Skeletal muscle satellite cell (primary cell): Measurements from ENCODE around the gene PITHD1.
A peak's percentile ranks its signal among the peaks of the same experiment; 100 is the strongest.
"Not testable (repeated sequence)": the region's sequence is repeated elsewhere in the genome, so short reads cannot be mapped to it uniquely, and the experiment has no call there.

Source experiments
- H3K27me3 ChIP-seq: 2 replicates; pipeline ENCODE4 v1.7.0; 2013; ENCODE audit warnings: low read length; ENCODE audit not compliant: control insufficient read depth, insufficient read depth
- H3K36me3 ChIP-seq: 2 replicates; pipeline ENCODE4 v1.7.0; 2013; ENCODE audit warnings: mild to moderate bottlenecking, control low read depth, low read length; ENCODE audit not compliant: insufficient read depth
- H3K4me1 ChIP-seq: 2 replicates; pipeline ENCODE4 v1.7.0; 2013; ENCODE audit warnings: low read length; ENCODE audit not compliant: control insufficient read depth, insufficient read depth
- H3K4me2 ChIP-seq: 2 replicates; pipeline ENCODE4 v1.7.0; 2013; ENCODE audit warnings: mild to moderate bottlenecking, low read length
- H3K4me3 ChIP-seq: 2 replicates; pipeline ENCODE4 v1.7.0; 2013; ENCODE audit warnings: low read length
- H3K9ac ChIP-seq: 2 replicates; pipeline ENCODE4 v1.7.0; 2013; ENCODE audit warnings: mild to moderate bottlenecking, low read depth, low read length, moderate library complexity
- H3K9me3 ChIP-seq: replicated peaks from 2 replicates; pipeline ENCODE4 v1.7.0; 2013; ENCODE audit warnings: mild to moderate bottlenecking, control low read depth, low read length

PITHD1 gene

GRCh38 chr1:23793861-23794731, 15.9 kb downstream of the PITHD1 start:
- no peaks in the 10 kb centered on the region for H3K27me3 ChIP-seq
- H3K9ac ChIP-seq = no peak overlapping the region
- peaks cover 52% of the 10 kb centered on the region for H3K36me3 ChIP-seq
- peaks cover 33% of the 10 kb centered on the region for H3K4me1 ChIP-seq
- H3K9me3 ChIP-seq = no peaks in the 10 kb centered on the region
- H3K4me2 ChIP-seq = no peak overlapping the region
- H3K4me3 ChIP-seq = no peak overlapping the region

DNA sequence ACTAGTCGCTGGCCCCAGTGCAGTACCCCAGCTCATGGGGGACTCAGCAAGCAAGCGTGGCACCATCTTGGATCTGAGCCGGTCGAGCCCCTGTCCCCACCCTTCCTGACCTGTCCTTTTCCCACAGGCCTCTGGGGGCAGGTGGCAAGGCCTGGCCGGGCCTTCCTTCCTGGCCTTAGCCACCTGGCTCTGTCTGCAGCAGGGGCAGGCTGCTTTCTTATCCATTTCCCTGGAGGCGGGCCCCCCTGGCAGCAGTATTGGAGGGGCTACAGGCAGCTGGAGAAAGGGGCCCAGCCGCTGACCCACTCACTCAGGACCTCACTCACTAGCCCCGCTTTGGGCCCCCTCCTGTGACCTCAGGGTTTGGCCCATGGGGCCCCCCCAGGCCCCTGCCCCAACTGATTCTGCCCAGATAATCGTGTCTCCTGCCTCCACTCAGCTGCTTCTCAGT, 16.5 kb downstream of the PITHD1 start:
- H3K9me3 ChIP-seq, H3K4me2 ChIP-seq, H3K4me3 ChIP-seq, H3K27me3 ChIP-seq, H3K9ac ChIP-seq: not testable (repeated sequence)
- H3K36me3 ChIP-seq = peaks cover 50% of the 10 kb centered on the region
- peaks cover 33% of the 10 kb centered on the region for H3K4me1 ChIP-seq

GRCh38 chr1:23795676-23796465, 17.7 kb downstream of the PITHD1 start:
- no peak overlapping the region for H3K4me3 ChIP-seq
- H3K36me3 ChIP-seq = peaks cover 50% of the 10 kb centered on the region
- no peaks in the 10 kb centered on the region for H3K27me3 ChIP-seq
- H3K4me2 ChIP-seq = no peak overlapping the region
- peaks cover 26% of the 10 kb centered on the region for H3K4me1 ChIP-seq
- H3K9ac ChIP-seq = no peak overlapping the region
- H3K9me3 ChIP-seq = no peaks in the 10 kb centered on the region

DNA sequence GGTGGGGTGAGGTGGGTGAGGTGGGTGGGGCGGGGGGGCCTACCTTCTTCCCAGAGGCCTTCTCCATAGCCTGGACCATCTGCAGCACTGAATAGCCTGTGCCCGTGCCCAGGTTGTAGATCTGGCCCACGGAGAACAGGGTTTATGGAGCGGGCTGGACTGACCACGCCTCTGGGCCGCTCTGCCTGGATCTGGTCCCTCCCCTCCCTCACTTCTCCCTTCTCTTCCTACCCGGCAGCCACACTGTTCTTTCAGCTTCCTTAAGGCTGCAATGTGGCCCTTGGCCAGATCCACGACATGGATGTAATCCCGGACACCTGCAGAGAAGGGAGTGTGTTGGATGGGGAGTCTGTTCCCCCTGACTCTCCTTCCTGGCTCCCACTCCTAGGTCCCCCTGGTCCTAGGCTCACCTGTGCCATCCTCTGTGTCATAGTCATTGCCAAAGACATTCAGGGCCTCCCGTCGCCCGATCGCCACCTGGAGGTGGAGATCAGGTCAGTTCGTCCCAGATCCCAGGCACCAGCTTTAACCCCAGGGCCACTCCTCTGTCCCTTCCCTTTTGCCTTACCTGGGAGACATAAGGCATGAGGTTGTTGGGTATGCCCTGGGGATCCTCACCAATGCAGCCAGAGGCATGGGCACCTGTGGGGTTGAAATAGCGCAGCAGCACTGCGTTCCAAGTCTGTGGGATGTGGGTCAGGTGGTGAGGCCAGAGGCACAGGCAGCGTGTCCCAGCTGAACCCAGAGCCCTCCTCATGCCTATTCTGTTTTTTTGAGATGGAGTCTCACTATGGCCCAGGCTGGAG, 18.5 kb downstream of the PITHD1 start:
- H3K4me2 ChIP-seq = no peak overlapping the region
- peaks cover 50% of the 10 kb centered on the region for H3K36me3 ChIP-seq
- no peak overlapping the region for H3K4me3 ChIP-seq
- no peak overlapping the region for H3K9ac ChIP-seq
- H3K9me3 ChIP-seq = no peaks in the 10 kb centered on the region
- no peaks in the 10 kb centered on the region for H3K27me3 ChIP-seq
- H3K4me1 ChIP-seq = peaks cover 33% of the 10 kb centered on the region

DNA sequence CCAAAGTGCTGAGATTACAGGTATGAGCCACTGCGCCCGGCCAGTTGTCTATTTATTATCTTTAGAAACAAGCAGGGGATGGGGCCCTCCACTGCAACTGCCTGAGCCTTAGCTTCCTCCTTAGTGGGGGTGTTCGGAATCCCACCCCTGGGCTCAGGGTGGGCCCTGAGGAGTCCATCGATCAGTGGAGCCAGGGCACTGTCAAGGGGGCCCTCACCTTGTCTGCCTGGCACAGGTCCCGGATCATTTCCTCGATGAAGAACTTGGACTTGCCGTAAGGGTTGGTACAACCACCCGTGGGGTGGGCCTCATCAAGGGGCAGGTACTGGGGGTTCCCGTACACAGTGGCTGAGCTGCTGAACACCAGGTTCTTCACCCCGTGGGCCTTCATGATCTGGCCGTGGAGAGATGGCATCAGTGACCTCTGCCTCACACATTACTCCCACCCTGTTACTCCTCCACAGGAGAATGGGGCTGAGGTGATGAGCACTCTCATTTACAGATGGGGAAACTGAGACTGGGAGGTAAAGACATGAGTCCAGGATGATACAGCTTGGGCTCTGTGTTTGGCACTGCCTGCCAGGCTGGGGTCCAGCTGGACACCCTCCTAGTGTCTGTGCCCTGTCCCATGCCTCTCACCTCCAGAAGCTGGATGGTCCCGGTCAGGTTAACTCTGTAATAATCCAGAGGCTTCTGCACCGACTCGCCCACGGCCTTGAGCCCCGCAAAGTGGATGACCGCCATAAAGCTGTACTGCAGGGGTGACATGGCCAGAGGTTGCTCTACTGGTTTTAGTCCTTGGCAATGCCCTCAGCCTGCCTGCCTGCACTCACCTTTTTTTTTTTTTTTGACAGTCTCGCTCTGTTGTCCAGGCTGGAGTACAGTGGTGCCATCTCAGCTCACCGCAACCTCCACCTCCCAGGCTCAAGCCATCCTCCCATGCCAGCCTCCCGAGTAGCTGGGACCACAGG, 19.5 kb downstream of the PITHD1 start:
- Histone ChIP-seq H3K4me1 (peaks cover 27% of the 10 kb centered on the region), H3K27me3 (no peaks in the 10 kb centered on the region), H3K9ac (no peak overlapping the region), H3K4me3 (no peak overlapping the region), H3K36me3 (peaks cover 50% of the 10 kb centered on the region), H3K4me2 (no peak overlapping the region), H3K9me3 (no peaks in the 10 kb centered on the region)

GRCh38 chr1:23798662-23799142, 20.5 kb downstream of the PITHD1 start:
- Histone ChIP-seq H3K9me3 (no peaks in the 10 kb centered on the region), H3K4me2 (peak overlapping the region; percentile 97), H3K9ac (peak overlapping the region; percentile 83), H3K27me3 (no peaks in the 10 kb centered on the region), H3K4me1 (peaks cover 20% of the 10 kb centered on the region), H3K36me3 (peaks cover 40% of the 10 kb centered on the region), H3K4me3 (no peak overlapping the region)

DNA sequence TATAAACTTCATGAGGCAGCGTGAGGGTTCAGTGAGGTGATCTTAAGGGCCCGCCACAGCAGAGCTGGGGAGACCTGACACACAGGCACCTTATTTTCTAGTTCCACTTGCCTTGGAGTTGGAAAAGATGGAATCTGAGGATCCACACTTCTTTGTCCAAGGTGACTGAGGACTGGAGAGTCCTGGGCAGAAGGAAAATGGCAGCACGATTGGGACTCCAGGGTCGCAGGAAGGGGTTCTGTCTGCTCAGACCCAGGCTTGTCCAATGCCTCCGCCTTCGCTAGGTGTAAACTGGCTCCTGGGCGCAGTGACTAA, 21.0 kb downstream of the PITHD1 start:
- no peaks in the 10 kb centered on the region for H3K27me3 ChIP-seq
- peak overlapping the region; percentile 96 for H3K4me3 ChIP-seq
- peak overlapping the region; percentile 83 for H3K9ac ChIP-seq
- no peaks in the 10 kb centered on the region for H3K9me3 ChIP-seq
- H3K4me1 ChIP-seq = peaks cover 20% of the 10 kb centered on the region
- H3K36me3 ChIP-seq = peaks cover 39% of the 10 kb centered on the region
- peak overlapping the region; percentile 97 for H3K4me2 ChIP-seq

DNA sequence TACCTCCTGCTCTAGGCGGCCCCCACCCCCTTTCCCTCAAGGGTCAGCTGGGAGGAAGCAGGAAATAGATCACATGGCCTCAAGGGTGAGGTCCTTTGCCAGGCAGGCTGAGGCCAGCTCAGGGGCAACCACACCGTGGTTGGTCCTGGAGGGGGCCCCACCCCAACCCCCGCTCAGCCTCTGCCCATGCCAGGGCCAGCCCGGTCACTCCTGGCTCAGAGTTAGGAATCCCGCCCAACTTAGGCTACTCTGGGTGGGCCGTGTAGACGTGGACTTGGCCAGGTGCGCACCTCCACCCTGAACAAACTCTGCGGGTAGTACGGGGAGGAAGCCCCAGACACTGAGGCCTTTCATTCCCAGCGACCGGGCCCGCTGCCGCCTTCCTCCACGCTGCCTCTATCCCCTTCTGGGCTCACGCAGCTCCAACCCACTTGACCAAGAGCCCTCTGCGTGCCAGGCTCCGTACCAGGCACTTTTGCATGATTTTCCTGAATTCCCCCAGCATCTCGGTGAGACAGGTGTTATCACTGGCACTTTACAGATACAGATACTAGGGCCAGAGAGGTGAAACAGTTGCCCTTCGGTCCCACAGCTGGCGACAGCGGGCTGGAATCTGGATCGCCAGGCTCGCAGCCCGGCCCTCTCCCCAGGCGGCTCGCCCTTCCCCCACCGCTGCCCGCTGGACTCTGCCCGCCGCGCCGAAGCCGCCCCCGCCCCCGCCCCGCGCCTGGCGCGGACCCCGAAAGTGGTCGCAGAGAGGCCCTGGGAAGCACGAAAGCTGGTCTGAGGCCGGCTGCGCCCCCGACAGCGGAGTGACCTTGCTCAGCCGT, 21.6 kb downstream of the PITHD1 start:
- Histone ChIP-seq H3K27me3 (no peaks in the 10 kb centered on the region), H3K9ac (peak overlapping the region; percentile 83), H3K9me3 (no peaks in the 10 kb centered on the region), H3K4me3 (peak overlapping the region; percentile 96), H3K4me1 (peaks cover 20% of the 10 kb centered on the region), H3K36me3 (peaks cover 33% of the 10 kb centered on the region), H3K4me2 (peak overlapping the region; percentile 97)

DNA sequence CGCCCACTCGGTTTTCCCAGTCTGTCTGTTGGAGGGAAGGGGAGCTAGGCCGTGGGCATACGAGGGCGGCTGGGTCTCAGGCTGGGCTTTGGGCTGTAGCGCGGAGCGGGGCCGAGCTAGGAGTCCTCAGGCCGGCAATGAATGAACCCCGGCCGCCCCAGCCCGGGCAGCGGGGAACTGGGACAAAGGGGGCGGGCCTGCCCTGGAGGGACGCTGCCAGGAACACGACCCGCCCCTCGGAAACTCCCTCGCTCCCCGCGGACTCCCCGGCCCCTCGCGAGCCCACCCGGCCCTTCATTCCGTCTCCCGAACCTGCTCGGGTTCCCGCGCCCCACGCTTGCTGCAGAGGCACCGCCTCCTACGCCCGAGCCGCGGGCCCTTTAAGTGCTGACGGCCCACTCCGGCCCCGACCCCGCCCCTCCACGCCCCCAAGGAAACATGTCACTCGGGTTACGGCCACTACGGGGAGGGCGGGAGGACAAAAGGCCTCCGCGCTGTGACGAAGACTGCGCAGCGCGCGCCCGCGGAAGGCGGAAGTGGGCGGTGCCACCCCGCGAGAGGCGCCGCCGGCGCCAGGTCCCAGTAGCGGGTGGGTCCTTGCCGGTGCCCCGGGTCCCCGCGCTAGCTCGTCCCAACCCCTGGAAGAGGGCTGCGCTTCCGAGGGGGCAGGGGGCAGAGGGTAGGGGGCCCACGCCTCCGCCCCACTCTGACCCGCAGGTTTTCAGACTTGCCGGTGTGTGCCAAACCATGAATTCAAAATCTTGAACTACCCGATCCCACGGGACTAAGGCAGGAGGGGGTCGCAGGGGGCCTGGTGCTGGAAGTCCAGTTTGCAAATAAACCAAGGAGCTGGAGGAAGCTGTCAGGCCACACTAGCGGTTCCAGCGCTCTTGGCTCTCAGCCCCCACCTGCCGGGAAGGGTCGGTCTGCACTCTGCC, 22.5 kb downstream of the PITHD1 start, which contains the start of gene GALE:
Gene GALE (minus strand): TSS at position 355 of the 938 bp plus-strand sequence. CDS start 1,747 bp downstream, outside the sequence.
- H3K9ac ChIP-seq = peak within 1 kb of the TSS; percentile 83
- H3K4me1 ChIP-seq = peaks cover 20% of the 10 kb centered on the region
- H3K27me3 ChIP-seq = no peaks in the 10 kb centered on the region
- no peaks in the 10 kb centered on the region for H3K9me3 ChIP-seq
- H3K36me3 ChIP-seq = peaks cover 32% of the 10 kb centered on the region
- peak within 1 kb of the TSS; percentile 96 for H3K4me3 ChIP-seq
- H3K4me2 ChIP-seq = peak within 1 kb of the TSS; percentile 97
